Measurements from ENCODE around the gene XPNPEP2.

GRCh38 chrX:129785160-129785947 is 46.6 kb downstream of the XPNPEP2 start:
- TF ChIP-seq, protein P1, sequence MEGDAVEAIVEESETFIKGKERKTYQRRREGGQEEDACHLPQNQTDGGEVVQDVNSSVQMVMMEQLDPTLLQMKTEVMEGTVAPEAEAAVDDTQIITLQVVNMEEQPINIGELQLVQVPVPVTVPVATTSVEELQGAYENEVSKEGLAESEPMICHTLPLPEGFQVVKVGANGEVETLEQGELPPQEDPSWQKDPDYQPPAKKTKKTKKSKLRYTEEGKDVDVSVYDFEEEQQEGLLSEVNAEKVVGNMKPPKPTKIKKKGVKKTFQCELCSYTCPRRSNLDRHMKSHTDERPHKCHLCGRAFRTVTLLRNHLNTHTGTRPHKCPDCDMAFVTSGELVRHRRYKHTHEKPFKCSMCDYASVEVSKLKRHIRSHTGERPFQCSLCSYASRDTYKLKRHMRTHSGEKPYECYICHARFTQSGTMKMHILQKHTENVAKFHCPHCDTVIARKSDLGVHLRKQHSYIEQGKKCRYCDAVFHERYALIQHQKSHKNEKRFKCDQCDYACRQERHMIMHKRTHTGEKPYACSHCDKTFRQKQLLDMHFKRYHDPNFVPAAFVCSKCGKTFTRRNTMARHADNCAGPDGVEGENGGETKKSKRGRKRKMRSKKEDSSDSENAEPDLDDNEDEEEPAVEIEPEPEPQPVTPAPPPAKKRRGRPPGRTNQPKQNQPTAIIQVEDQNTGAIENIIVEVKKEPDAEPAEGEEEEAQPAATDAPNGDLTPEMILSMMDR (IDR thresholded peaks at IDR 0.05), result no peak
- no peak for TF ChIP-seq POLR2AphosphoS5 (IDR thresholded peaks at IDR 0.05)
- TF ChIP-seq POLR2A (IDR thresholded peaks at IDR 0.05), result no peak

All from breast epithelium (tissue), 3 donors.